Loucy (cell line): ENCODE measurements around the gene AWAT2.

ENCODE experiments used
- H2AFZ ChIP-seq: fragments of 200-600 bp; sonication (generic); 2 replicates; pipeline ENCODE4 v1.6.0; 2016; ENCODE audit warnings: antibody characterized with exemption, mild to moderate bottlenecking, low read length, moderate library complexity
- H3F3A ChIP-seq: fragments of 200-600 bp; 2 replicates; pipeline ENCODE4 v1.6.0; 2016; ENCODE audit warnings: antibody characterized with exemption, low read depth, mild to moderate bottlenecking
- H3K27me3 ChIP-seq: fragments of 200-600 bp; sonication (generic); 2 replicates; pipeline ENCODE4 v1.6.1; 2014; ENCODE audit warnings: low read length, mild to moderate bottlenecking; ENCODE audit not compliant: insufficient read depth, poor library complexity, severe bottlenecking
- H3K36me3 ChIP-seq: fragments of 200-600 bp; sonication (generic); 2 replicates; pipeline ENCODE4 v1.6.1; 2016; ENCODE audit warnings: low read length; ENCODE audit not compliant: insufficient read depth
- H3K4me1 ChIP-seq: fragments of 200-600 bp; sonication (generic); 2 replicates; pipeline ENCODE4 v1.5.1; 2014; ENCODE audit warnings: low read length, mild to moderate bottlenecking; ENCODE audit not compliant: insufficient read depth, poor library complexity, severe bottlenecking
- H3K4me2 ChIP-seq: fragments of 200-600 bp; sonication (generic); 2 replicates; pipeline ENCODE4 v1.6.0; 2014; ENCODE audit warnings: antibody characterized with exemption, low read length, low read depth, mild to moderate bottlenecking; ENCODE audit not compliant: poor library complexity, severe bottlenecking
- H3K4me3 ChIP-seq: fragments of 200-600 bp; sonication (generic); 2 replicates; pipeline ENCODE4 v1.5.1; 2014; ENCODE audit warnings: low read length, mild to moderate bottlenecking, mixed read lengths; ENCODE audit not compliant: poor library complexity, severe bottlenecking
- H3K79me2 ChIP-seq: fragments of 200-600 bp; sonication (generic); 2 replicates; pipeline ENCODE4 v1.6.1; 2014; ENCODE audit warnings: low read length; ENCODE audit not compliant: insufficient read depth
- H3K9ac ChIP-seq: fragments of 200-600 bp; sonication (generic); 2 replicates; pipeline ENCODE4 v1.6.0; 2014; ENCODE audit warnings: mild to moderate bottlenecking, low read depth, low read length, moderate library complexity; ENCODE audit not compliant: poor library complexity, severe bottlenecking
- H3K9me2 ChIP-seq: fragments of 200-600 bp; sonication (generic); replicated peaks from 2 replicates; pipeline ENCODE4 v1.6.1; 2016; ENCODE audit warnings: low read depth, low read length, mixed read lengths
- H3K9me3 ChIP-seq: fragments of 200-600 bp; sonication (generic); 2 replicates; pipeline ENCODE4 v1.6.1; 2014; ENCODE audit warnings: mild to moderate bottlenecking, antibody characterized with exemption, low read length, low read depth; ENCODE audit not compliant: insufficient read depth
- H4K20me1 ChIP-seq: fragments of 200-600 bp; sonication (generic); 2 replicates; pipeline ENCODE4 v1.6.0; 2014; ENCODE audit warnings: antibody characterized with exemption, low read length, mild to moderate bottlenecking; ENCODE audit not compliant: insufficient read depth, poor library complexity, severe bottlenecking
- EZH2phosphoT487 ChIP-seq: fragments of 200-600 bp; IDR thresholded peaks from 2 replicates; pipeline ENCODE4 v1.6.1; 2018; ENCODE audit warnings: antibody characterized with exemption, mild to moderate bottlenecking, moderate library complexity, borderline replicate concordance
- TF ChIP-seq, protein P1 (sequence below): fragments of 200-600 bp; sonication (generic); conservative IDR thresholded peaks from 2 replicates; pipeline ENCODE4 v1.5.1; 2014; ENCODE audit warnings: mild to moderate bottlenecking, antibody characterized with exemption, low read length

AWAT2 gene

DNA sequence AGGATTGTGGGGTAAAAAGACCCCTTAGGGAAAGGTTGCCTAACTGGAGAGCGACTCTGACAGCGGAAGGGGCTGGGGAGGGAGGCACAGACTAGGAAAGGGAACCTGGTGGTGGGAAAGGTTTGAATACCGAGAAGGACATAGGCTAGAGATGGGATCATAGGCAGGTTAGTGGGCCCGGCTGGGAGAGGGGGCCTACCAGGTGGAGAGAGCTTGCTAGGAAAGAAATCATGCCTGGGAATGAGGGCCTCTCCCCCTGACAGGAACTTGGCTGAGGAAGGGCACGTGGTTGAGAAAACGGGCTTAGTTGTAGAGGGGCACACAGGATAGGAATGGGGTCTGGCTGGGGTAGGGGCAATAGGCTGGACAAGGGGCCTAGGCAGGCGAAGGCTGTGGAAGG lies 16.9 kb upstream of the AWAT2 start:
- Histone ChIP-seq H3K27me3 (no peaks in the 10 kb centered on the region), H3K9ac (no peak overlapping the region), H4K20me1 (no peaks in the 10 kb centered on the region), H3K4me3 (no peak overlapping the region), H3K4me1 (no peaks in the 10 kb centered on the region), H3K4me2 (no peak overlapping the region), H2AFZ (no peak overlapping the region), H3K79me2 (no peaks in the 10 kb centered on the region), H3K36me3 (no peaks in the 10 kb centered on the region), H3K9me3 (no peaks in the 10 kb centered on the region), H3F3A (no peaks in the 10 kb centered on the region), H3K9me2 (no peaks in the 10 kb centered on the region)
- no peak for TF ChIP-seq EZH2phosphoT487
- TF ChIP-seq, protein P1, sequence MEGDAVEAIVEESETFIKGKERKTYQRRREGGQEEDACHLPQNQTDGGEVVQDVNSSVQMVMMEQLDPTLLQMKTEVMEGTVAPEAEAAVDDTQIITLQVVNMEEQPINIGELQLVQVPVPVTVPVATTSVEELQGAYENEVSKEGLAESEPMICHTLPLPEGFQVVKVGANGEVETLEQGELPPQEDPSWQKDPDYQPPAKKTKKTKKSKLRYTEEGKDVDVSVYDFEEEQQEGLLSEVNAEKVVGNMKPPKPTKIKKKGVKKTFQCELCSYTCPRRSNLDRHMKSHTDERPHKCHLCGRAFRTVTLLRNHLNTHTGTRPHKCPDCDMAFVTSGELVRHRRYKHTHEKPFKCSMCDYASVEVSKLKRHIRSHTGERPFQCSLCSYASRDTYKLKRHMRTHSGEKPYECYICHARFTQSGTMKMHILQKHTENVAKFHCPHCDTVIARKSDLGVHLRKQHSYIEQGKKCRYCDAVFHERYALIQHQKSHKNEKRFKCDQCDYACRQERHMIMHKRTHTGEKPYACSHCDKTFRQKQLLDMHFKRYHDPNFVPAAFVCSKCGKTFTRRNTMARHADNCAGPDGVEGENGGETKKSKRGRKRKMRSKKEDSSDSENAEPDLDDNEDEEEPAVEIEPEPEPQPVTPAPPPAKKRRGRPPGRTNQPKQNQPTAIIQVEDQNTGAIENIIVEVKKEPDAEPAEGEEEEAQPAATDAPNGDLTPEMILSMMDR, result no peak

DNA sequence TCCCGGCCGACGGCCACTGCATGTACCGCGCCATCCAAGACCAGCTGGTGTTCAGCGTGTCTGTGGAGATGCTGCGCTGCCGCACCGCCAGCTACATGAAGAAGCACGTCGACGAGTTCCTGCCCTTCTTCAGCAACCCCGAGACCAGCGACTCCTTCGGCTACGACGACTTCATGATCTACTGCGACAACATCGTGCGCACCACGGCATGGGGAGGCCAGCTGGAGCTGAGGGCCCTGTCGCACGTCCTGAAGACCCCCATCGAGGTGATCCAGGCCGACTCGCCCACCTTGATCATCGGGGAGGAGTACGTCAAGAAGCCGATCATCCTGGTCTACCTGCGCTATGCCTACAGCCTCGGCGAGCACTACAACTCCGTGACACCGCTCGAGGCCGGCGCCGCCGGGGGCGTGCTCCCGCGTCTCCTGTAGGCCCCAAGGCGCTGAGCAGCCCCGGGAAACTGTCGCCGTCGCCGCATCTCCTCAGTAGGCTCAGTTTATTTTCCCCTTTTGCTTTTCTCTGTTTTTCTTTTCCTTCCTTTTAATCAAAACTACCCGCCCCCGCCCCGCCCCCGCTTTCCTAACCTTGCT lies 13.3 kb upstream of the AWAT2 start:
- Histone ChIP-seq H3K79me2 (no peaks in the 10 kb centered on the region), H4K20me1 (no peaks in the 10 kb centered on the region), H3K9ac (no peak overlapping the region), H2AFZ (no peak overlapping the region), H3K9me2 (no peaks in the 10 kb centered on the region), H3K36me3 (no peaks in the 10 kb centered on the region), H3K9me3 (no peaks in the 10 kb centered on the region), H3K27me3 (no peaks in the 10 kb centered on the region), H3F3A (no peaks in the 10 kb centered on the region), H3K4me3 (no peak overlapping the region), H3K4me1 (no peaks in the 10 kb centered on the region), H3K4me2 (no peak overlapping the region)
- no peak for TF ChIP-seq EZH2phosphoT487
- TF ChIP-seq, protein P1, result no peak

DNA sequence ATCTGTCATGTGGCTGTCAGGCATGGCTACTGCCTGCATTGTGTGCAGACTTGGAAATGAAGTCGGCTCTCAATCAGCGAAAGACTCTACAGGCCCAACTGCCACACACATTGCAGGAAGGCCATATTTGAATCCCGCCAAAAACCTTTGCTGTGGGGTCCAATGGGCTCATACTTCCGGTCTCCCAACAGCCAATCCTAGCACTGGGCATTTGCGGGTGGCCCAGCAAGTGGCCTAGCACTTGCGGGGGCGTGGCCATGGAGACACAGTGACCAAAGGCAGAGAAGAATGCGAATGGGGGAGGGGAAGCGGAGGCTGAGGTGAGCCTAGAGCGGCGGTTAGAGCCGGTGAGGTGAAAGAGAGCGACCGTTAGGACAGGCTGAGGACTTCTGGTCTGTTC lies 12.3 kb upstream of the AWAT2 start, which contains the start of gene OTUD6A:
Gene OTUD6A, plus strand, starts transcription at position 382 of the 400 bp plus-strand sequence. CDS start 68 bp downstream, outside the sequence.
- Histone ChIP-seq H3K9me2 (no peaks in the 10 kb centered on the region), H3K4me2 (no peak within 1 kb of the TSS), H3F3A (no peaks in the 10 kb centered on the region), H3K4me3 (no peak within 1 kb of the TSS), H3K79me2 (no peaks in the 10 kb centered on the region), H3K9me3 (no peaks in the 10 kb centered on the region), H3K27me3 (no peaks in the 10 kb centered on the region), H4K20me1 (no peaks in the 10 kb centered on the region), H2AFZ (no peak within 1 kb of the TSS), H3K36me3 (no peaks in the 10 kb centered on the region), H3K9ac (no peak within 1 kb of the TSS), H3K4me1 (no peaks in the 10 kb centered on the region)
- no peak for TF ChIP-seq EZH2phosphoT487
- TF ChIP-seq, protein P1, result no peak
